GM21825 (cell line): Measurements from ENCODE around the gene EGFLAM.

Source experiments
- ATAC-seq: cut with Tn5 transposase; IDR thresholded peaks from one replicate; pipeline ENCODE4 v1.9.1; 2021; ENCODE audit warnings: mild to moderate bottlenecking, moderate library complexity; ENCODE audit not compliant: unreplicated experiment

EGFLAM gene

DNA sequence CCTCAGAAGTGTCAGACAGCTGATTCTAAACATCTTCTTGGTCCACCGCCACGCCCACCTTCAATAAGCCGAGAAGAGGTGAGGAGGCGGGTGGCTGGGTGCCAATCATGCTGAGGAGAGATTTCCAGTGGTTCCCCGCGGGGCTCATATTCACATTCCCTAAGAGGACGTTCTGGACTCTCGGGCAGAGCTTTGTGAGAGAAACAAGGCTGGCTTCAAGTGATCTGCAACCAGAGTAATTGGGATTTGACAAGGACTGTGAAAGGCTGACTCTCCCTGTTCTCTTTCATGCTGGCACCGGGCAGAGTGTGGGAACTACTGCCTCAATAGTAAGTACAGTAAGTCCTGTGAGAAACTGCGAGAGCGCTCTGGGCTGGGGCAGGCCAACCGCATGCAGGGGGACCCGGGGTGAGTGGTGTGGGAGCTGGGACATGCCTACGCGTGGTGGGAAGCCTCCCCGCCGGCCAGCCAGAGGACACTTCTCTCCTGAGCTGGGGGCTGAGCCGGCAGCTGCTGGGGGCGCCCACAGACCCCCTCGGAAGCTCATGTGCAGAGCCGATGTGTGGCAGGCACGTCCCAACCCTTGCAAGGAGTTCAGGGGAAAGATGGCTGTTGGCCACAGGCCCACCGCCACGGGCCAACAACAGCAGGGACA, 187.1 kb downstream of the EGFLAM start:
- ATAC-seq, result no peak

DNA sequence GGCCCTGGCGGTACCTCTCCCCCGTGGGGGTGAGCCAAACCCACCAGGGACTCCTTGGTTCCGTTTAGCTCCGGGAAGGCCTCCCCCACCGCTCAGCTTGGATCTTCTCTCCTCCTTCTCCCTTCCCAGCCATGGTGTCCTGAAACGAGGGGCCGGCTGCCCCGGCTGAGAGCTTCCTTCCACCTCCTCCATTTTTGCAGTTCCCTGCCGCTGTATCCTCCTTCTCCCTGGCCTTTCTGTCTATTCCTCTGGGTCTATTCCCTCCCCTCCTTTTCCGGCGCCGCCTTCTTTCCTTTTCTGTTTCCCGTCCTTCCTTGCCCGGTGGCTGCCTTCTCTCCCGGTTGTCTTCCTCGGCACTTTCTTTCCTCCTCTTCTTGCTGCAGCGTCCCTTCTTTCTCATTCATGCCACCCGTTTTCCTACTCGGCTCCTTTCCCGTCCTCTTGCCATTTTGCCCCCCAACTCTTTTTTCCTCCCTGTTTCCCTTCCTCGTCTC, 187.7 kb downstream of the EGFLAM start:
- ATAC-seq, result no peak

DNA sequence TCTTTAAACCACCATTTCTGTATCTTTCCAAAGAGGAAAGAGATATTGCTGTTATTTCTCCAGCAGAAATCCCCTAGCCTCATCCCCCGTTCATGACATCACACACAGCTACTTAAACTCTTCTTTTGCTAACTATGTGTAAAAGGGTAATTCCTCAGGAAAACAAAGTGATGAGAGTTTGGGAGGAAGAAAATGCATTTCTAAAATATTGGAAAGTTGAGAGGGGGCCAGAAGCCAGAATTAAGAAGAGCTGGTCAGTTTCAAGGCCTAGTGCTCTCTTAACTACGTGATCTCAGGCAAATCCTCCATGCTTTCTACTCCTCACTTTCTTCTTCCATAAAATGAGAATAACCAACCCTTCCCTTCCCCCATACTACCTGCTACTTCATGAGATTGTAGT, 188.7 kb downstream of the EGFLAM start:
- no peak for ATAC-seq

DNA sequence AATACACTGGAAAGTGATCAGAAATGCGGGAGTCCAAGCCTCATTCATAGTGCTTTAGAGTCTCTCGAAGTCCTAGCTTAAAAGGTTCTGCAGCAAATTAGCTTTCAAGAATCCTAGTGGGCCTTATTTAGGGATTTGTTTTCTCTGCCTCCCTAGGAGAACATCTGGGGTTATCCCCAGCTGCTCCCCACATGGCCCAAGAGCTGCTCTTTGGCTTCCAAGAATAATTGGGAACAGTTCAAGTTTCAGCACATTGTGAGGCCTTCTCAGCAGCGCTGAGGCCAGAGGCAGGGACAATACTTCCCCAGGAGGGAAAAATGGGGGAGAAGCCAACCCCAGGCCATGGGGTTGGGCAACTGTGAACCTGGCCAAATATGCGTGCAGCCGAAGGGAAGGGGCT, 189.4 kb downstream of the EGFLAM start:
- no peak for ATAC-seq

DNA sequence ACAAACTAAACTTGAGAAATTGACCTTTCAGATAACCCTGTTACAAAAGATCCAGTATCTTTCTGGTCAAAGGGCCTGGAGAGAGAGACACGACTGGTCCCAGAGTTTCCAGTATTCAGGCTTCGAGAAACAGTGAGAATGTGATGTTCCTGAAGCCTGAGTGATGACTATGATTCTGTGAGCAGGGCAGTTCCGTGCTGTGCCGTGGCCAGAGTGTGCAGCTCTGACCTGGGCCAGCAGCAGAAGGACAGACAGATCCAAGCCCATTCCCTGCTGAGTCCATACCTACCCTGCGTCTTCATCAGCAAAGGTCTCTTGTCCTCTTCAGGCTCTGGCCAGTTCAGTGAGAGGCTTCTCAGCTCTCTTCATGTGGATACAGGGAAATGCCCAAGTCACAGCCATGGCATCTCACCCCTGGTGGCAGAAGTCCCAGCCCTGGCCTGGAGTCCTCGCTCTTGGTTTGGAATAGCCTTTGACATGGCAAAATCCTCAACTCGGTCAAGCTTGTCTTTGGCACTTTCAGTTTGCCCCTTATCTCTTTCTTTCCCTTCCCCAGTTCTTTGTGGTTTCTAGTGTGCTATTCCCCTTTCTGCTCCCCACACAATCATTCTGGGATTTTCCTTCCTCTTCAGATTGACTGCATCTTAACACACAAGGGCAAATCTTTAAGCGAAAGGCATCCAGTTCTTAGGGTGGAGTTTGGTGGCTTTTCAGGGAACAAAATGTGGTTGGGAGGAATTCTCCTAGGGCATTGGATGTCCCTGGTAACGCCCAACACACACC, 190.4 kb downstream of the EGFLAM start:
- no peak for ATAC-seq

DNA sequence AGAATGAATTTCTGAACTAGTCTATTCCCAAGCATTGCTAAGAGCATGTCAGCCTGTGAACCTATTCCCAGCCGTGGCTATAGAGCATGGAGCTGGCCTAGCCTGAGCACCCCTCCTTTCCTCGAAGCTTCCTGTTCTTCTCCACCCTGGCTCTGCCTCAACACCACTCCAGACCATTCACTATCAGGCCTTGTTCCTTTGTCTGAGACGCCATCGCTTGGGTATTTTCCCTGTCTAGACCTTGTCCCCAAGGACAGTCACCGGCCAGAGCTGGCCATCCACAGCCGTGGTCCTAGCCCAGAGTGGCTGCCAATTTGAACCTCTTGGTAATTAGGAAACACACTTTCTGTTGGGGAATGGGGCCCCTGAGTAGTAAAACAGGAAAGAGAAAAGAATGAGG, 192.3 kb downstream of the EGFLAM start:
- no peak for ATAC-seq

DNA sequence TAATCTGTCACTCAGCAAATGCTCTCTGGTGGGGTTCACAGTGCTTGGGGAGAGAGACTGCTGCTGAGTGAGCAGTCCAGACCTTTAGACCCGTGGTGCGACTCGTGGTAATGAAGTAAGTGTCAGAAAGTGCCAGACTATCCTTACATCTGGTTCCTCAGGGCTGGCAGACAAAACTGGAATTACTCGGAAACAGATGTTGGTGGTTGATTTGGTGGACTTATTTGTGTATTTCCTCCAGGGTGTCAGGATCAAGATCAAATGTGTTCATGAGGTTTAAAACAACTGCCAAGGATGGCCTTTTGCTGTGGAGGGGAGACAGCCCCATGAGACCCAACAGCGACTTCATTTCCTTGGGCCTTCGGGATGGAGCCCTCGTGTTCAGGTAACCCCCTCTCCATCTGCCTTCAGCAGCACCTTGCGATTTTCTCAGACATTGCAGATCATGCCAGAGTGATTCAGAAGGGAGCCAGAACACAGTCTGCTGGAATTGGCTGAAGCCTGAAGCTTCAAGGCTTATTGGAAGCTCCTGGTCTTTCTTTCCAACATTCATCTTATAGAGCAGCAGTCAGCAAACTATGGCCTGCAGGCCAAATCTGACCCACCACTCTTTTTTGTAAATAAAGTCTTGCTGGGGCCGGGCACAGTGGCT, 192.8 kb downstream of the EGFLAM start:
- no peak for ATAC-seq

DNA sequence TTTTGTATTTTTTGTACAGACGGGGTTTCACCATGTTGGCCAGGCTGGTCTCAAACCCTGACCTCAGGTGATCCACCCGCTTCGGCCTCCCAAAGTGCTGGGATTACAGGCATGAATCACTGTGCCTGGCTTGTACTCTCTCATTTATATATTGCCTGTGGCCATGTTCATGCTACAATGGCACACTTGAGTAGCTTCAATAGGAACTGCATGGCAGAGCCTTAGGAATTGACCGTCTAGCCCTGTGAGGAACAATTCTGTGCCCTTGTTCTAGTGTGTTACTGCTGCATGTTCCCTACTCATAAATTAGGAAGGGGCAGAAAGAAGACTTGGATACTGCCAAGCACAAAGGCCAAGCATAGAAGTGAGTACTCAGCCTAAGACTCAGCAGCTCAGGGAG, 193.8 kb downstream of the EGFLAM start:
- no peak for ATAC-seq

DNA sequence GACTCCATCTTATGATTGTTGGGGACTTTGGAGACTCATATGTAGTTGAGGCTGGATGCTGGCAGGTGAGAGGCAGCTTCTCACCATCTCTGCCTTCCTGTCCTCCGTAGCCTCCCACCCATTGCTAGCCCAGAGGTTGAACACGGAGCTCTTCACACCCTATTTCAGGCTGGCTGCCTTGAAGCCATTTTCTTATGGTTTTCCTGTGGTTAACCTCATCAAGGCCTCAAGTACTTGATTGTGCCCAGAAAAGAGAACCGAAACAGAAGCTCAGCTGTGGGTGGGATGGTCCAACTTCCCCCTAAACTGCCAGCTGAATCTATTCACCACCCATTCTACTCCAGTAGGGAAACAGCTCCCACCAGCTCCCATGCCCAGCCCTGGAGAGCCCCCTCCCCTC, 195.1 kb downstream of the EGFLAM start:
- ATAC-seq, result peak; percentile 98

DNA sequence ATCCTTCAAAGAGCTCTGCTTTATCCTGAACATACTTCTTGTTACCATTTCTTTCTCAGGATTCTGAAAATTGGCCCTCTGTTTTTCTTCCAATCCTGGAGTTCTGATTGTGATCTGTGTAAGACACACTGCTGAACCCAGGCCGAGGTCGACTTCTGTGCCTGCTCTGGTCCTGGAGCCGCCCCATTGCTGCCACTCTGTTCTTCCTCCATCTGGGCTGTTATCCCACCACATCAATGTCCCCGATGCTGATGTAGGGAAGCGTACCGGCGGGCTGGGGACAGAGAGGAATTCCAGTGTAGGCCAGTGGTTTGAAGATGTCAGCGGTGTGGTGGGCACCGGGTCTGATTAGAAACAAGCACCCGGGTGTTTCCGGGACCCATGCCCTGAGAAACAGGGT, 195.6 kb downstream of the EGFLAM start:
- no peak for ATAC-seq

DNA sequence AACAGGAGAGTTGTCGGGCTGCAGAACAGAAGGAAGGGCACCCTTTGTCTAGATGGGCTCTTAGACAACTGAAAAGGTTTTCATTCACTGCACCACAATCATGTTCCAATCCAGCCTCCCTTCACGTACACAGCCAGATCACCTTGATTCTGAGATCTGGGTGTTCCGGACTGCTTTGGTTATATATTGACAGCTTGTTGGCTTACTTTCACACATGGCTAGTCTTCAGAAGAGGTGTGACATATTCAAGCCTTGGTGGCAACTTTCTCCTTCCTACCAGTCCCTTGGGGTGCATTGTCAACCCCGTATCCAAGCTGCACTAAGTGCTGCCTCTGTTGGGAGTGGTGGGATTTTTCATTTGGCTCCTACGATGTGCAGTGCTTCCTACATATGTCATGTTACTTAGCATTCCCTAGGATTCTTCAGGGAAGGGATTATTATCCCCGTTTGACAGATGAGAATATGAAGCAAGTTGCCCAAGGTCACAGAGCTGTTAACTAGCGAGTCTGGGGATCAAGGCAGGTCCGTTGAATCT, 197.5 kb downstream of the EGFLAM start:
- ATAC-seq, result peak; percentile 46

DNA sequence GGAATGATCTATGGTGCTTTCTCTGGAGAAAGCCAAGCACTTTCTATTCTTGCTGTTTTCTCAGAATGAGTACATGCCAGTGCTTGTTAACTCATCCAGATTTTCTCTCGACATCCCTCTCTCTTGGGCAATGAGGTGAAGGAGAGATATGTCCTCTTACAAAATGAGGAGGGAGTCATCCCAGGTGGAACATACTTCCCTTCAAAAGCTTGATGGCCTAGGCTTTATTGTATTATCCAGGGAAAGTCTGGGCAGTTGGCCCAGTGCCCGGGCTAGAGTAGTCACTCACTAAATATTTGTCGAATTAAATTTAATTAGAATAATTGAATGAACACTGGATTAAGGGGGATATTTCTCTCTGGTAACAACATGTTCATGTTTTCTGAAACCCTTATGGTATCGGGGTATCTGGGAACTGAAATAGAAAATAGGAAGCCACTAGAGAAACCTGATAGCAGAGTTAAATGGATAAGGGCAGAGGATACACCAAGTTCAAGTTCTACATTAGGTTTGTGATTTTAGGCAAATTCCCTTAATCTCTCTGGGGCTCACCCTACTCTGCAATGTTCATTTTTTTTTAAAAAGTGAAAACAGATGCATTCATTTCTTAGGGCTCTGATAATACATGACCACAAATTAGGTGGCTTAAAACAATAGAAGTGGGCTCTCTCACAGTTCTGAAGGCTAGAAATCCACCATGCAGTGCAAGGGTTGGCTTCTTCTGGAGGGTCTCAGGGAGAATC, 198.5 kb downstream of the EGFLAM start:
- no peak for ATAC-seq

DNA sequence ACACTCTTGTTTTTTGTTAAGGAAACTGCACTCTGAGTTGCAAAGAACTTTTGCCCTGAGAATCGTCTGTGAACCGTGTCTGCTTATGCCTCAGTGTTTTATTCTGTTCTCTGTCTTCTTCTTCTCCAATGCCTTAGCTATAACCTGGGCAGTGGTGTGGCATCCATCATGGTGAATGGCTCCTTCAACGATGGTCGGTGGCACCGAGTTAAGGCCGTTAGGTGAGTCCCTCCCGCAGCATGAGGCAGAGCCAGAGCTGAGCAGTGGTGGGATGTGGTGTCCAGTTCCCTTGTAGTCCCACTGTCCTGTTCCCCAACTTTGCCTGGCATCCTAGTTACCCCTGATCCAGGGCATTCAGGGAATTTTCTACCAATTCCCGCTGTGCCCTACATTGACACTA, 199.8 kb downstream of the EGFLAM start:
- no peak for ATAC-seq

DNA sequence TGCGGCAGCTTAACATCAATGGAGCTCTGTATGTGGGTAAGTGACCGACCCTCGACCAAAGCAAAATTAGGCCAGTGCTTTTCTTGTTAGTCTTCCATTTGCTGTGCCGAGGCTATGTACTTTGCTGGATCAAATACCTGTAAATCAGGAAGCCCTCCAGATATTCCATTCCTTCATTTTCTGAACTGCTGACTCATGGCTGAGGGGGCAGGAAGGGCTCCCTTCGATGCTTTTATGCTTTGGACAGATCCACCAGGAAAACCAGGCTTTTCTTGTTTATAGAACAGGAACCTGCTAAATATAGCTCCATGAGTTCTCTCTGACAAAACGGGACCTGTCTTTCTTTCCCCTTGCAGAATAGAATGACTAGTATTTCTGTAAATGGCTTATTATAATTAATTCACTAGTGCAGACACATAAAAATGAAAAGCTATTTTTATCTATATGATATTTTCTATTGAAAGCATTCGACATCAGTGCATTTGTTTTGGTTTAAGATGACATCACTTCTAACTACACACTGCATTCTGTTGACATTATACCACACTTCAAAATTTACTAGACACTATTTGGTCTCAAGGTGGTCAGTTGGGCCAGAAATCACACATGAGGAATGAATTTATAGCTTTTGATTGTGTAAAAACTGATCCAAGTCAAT, 204.7 kb downstream of the EGFLAM start:
- ATAC-seq, result no peak

DNA sequence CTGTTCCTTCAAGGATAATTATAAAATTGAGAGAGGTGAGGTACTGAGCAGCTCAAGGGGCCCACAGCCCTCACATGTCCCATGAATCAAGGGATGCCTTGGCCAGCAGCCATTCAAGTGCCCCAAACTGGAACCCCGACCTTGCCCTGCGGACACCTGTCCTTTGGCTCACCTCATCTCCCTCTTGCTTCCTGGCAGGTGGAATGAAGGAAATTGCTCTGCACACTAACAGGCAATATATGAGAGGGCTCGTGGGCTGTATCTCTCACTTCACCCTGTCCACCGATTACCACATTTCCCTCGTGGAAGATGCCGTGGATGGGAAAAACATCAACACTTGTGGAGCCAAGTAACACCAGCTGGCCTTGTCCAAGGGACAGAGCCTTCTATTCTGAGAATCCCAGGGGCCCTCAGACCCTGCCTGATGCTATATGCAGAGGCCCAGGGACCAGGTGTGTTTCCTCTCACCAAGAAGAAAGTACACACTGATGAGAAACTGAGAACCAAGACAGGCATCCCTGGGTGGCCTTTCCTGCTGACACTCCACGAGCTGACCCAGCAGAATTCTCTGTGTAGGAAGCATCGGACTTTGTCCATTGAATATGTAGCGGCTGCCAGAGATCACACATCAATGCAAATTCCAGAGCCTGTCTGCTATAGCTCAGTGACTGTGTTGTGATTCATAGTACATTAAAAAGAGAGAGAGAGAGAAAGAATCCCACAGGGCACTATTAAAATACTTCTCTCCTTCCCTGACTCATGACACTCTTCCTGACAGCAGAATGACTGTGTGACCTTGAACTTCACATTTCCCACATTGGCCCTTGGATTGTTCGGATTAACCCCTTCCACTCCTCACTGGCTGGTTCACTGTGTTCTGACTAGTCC, 205.5 kb downstream of the EGFLAM start:
- no peak for ATAC-seq

DNA sequence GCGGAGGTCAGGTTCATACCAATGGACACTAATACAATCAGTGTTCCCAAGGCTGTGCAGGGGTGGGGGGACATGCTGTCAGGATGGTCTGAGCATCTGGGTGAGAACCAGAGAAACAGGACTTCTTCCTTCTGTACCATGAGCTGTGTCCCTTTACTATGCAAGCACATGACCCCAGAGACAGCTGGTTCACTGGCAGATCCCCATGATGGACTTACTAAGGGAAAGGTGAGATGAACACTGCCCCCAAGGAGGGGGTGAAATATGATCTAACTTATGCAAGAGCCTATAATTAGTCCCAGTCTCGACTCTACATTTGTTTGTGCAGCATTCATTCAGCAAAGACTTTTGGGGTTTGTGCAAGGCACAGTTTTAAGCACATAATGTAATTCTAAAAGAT, 206.7 kb downstream of the EGFLAM start:
- ATAC-seq, result no peak

DNA sequence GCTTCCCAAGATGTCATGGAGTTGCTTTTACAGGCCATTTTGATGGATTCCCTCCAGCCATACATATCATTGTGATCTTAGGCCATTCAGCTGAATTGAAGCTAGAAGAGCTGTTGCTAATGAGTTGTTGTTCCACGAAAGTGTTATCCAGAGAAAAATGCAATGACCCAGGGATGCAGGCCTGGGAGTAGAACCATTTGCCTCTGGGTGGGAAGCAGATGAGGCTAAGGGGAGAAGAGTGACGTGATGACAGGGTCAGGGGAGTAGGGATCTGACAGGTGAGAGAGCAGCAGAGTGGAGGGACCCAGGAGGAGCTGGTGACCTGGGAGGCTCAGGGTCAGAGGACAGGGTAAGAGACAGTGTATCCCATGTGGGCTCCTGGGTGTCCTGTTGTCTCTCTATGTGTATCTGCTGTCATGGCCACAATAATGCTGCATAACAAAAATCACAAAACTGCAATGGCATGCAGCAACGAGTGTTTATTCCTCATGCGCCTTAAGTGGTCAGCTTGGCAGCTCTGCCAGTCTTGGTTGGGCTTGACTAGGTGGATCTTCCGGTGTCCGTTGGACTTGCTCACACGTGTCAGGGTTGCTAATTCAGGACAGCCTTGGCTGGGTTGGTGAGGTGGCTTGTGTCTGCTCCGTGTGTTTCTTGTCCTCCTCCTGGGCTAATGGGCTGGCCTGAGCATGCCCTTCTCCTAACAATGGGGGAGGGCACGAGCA, 207.5 kb downstream of the EGFLAM start:
- ATAC-seq, result no peak

DNA sequence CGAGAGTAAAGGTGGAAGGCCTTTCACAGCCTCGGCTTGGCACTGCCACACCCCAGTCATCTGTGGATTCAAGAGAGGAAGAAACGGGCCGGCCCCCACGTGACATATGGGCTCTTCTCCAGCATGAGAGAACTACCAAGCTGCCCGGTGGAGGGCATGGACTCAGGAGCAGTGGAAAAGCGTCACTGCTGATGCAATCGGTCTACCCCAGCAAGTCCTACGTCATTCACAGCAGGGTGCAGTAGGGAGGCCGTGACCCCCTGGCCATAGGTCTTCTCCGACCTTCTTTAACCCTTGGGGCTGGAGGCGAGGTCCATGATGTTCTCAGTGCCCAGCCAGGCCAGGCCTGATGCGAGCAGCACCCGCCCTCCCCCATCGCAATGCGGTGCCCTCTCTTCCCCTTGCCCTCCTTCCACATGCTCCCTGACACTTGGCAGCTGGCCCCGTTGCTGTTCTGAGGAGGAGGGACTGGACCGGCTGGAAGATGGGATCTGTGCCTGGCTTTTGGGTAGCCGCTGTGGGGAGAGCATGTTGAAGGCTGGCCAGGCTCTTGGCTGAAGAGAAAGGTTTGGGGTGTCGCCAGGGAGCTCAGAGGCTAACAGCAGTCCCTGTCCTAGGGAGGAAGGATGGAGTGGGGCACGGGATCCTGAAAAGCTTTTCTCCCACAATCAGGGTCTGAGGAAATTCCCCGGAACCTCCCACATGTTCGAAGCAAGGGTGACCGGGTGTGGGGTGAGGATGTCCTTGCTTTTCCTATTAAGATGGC, 208.2 kb downstream of the EGFLAM start:
- ATAC-seq, result no peak
